ENCODE data around the gene EPX.

- TF ChIP-seq CTCF (conservative IDR thresholded peaks at IDR 0.05 in 1 of 2, IDR thresholded peaks at IDR 0.05 in 1 of 2; ENCODE audit: low read depth in 1 of 2, low read length in 2 of 2) = no peak
- no peak for TF ChIP-seq EZH2 (IDR thresholded peaks at IDR 0.05; ENCODE audit: low read length, missing control alignments)
These were observed 47.5 kb downstream of the EPX start for GRCh38 chr17:58239987-58240386.
